Ascending aorta (tissue), 2 donors: Measurements from ENCODE around the gene H6PD. TPM values are rescaled to one million over a fixed set of nuclear protein-coding genes. Genes with fewer than 3 reads are reported as not detected.

Source experiments
- DNase-seq, 2 donors: peaks; one replicate each; pipeline ENCODE4 v3.0.0-alpha.2; 2019; ENCODE audit warnings: low spot score in 2 of 2
- H3K27ac ChIP-seq, 2 donors: fragments of 200-600 bp; sonication (generic); one replicate each; pipeline ENCODE4 v1.5.1; 2016 to 2017; ENCODE audit warnings: mild to moderate bottlenecking in 1 of 2
- H3K27me3 ChIP-seq: fragments of 200-600 bp; sonication (generic); one replicate; pipeline ENCODE4 v1.5.1; 2017
- H3K36me3 ChIP-seq, 2 donors: fragments of 200-600 bp; sonication (generic); one replicate each; pipeline ENCODE4 v1.5.1; 2016
- H3K4me1 ChIP-seq, 2 donors: fragments of 200-600 bp; sonication (generic); one replicate each; pipeline ENCODE4 v1.5.1; 2016 to 2017; ENCODE audit warnings: mild to moderate bottlenecking in 1 of 2
- H3K4me3 ChIP-seq, 2 donors: fragments of 200-600 bp; sonication (generic); one replicate each; pipeline ENCODE4 v1.5.1; 2016 to 2017; ENCODE audit warnings: mild to moderate bottlenecking in 1 of 2
- H3K9me3 ChIP-seq, 2 donors: fragments of 200-600 bp; sonication (generic); one replicate each; pipeline ENCODE4 v1.5.1; 2016
- CTCF ChIP-seq, 3 experiments: fragments of 200-600 bp in 2 of 3; fragments of 450-650 bp in 1 of 3; sonication (generic) in 2 of 3; IDR thresholded peaks; one replicate each; pipeline ENCODE4 v1.5.1; 2016 to 2019; ENCODE audit warnings: antibody characterized with exemption in 3 of 3, mild to moderate bottlenecking in 1 of 3, moderate library complexity in 1 of 3
- intact Hi-C: fragments of 100-400 bp; cut with DNase I; formaldehyde crosslinking; loops from one replicate; pipeline ENCODE4 v1.15.1; 2023
- total RNA-seq: library from RNA; depleted of rRNA; stranded (reverse); fragments of >200 nt; gene quantifications from one replicate; pipeline ENCODE4 v1.1.0, GENCODE V29; 2016

Gene H6PD
- total RNA-seq, 1 donor from 2014 or later = 56.8 TPM

GRCh38 chr1:9197186-9198099 lies 37.1 kb upstream of the H6PD start:
- Histone ChIP-seq H3K4me1 (peaks cover 12 to 16% of the 10 kb centered on the region in 2 donors), H3K36me3 (no peaks in the 10 kb centered on the region), H3K27ac (no peak overlapping the region), H3K9me3 (no peaks in the 10 kb centered on the region), H3K4me3 (peak overlapping the region in 1 of 2 donors; percentile 47), H3K27me3 (no peaks in the 10 kb centered on the region)
- TF ChIP-seq CTCF (IDR thresholded peaks at IDR 0.05) = no peak
- DNase-seq = no peak
- intact Hi-C loops = loop anchor here (1.0 to 10.0 kb wide), 2 partner anchors 16 to 283 kb away; no protein-coding TSS in a partner anchor

DNA sequence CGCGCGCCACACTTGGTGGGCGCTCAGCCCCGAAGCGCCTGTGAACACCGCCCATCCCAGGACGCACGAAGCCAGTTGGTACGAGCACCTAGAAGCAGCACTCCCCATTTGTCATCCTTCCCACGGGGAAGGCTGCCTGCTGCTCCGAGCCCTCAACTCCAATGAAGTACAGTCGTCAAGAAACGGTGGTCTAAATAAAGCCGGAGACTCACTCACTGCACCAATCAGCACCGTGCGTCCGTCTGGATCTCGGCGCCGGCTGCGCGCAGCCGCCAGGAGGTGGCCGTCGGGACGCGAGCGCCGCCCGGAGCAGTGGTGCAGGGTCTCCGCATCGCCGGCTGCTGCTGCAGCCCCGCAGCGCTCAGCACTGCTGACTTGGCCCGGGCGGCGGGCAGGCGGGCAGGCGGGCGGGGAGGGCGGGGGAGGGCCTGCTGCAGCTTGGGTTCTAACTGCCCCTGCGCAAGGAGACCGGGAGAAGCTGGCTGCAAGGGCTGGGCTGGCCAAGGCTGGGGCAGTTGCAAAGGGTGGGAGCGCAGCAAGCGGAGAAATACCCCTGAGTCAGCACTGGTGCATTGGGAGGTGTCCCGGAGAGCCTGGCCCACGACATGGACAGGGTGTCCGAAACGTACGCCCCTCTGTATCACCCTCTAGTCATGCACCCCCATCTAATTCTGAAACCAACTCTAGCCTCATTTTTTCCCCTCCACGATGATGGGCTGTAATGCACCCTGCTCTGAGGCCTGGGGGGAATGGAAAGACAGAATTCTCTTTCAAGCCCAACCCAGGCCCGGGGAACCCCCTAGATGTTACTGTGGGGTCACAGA lies 35.8 kb upstream of the H6PD start:
- H3K27me3 ChIP-seq = no peaks in the 10 kb centered on the region
- peak in 2 of 3 experiments; percentile 5 to 27 for TF ChIP-seq CTCF (IDR thresholded peaks at IDR 0.05)
- H3K9me3 ChIP-seq = no peaks in the 10 kb centered on the region
- no peak overlapping the region for H3K27ac ChIP-seq
- no peak for DNase-seq
- H3K36me3 ChIP-seq = no peaks in the 10 kb centered on the region
- intact Hi-C loops = loop anchor here (1.0 to 10.0 kb wide), 2 partner anchors 17 to 284 kb away; no protein-coding TSS in a partner anchor
- H3K4me3 ChIP-seq = peak overlapping the region; percentile 27 to 47
- peaks cover 14 to 17% of the 10 kb centered on the region in 2 donors for H3K4me1 ChIP-seq

DNA sequence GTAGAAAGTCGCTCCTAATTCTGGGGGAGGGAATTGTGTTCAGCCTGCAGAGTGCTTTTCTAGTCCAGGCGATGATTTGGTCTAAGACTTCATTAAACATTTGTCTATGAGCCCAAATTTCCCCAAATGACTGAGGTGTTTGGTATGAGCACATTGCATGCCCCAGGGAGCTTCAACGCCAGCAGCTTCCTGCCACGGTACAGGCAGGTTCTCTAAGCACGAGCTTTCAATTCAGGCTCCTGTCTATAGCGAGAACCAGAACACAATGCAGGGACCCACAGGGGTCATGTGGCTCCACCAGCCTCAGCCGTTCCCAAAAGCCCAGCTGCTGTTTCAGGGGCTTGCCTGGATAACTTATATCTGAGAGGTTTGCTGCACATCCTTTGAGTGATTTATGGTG lies 34.1 kb upstream of the H6PD start:
- Histone ChIP-seq H3K36me3 (no peaks in the 10 kb centered on the region), H3K9me3 (no peaks in the 10 kb centered on the region), H3K4me3 (no peak overlapping the region), H3K4me1 (peaks cover 14 to 17% of the 10 kb centered on the region in 2 donors), H3K27ac (no peak overlapping the region), H3K27me3 (no peaks in the 10 kb centered on the region)
- intact Hi-C loops = loop anchor here (2.0 to 5.0 kb wide), 2 partner anchors 26 to 47 kb away; no protein-coding TSS in a partner anchor
- TF ChIP-seq CTCF (IDR thresholded peaks at IDR 0.05) = no peak
- DNase-seq = no peak

DNA sequence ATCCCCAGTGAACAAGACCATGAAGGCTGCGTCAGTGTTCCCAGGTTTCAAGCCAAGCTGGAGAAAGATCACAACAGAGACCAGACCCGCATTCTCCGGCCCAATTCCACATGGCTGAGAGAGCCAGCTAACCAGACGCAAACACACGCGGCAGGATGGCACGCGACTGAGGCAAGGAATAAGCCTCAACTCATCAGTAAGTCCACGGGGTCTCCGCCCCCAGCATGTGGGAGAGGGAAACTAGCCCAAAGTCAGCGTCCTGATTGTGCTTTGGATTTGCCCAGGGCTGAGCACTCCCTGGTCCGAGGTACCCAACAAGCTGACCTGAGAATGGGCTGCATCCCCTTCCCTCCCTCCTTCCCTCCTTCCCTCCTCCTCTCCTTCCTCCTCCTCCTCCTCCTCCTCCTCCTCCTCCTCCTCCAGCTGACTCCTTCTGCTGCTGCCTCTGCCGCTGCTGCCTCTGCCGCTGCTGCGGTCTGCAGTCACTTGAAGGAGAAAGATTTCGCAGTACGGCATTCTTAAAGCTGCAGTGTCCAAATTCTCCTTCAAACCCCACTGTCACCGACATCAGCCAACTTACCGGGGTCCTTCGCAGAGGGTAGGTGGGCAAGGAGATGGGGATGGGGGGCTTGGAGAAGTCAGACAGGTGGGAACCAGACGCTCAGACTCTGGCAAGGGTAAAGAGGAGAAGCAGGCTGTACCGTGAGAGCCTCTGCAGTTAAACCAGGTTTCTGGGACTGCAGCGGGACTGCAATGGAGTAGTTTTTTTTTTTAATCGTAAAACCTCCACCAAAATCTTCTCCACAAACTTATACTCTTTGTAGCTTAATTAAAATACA lies 33.0 kb upstream of the H6PD start:
- peak overlapping the region; percentile 48 to 64 for H3K4me3 ChIP-seq
- intact Hi-C loops = loop anchor here (2.0 to 5.0 kb wide), 2 partner anchors 25 to 46 kb away; no protein-coding TSS in a partner anchor
- peaks cover 14% of the 10 kb centered on the region in 2 donors for H3K4me1 ChIP-seq
- no peak for TF ChIP-seq CTCF (IDR thresholded peaks at IDR 0.05)
- H3K36me3 ChIP-seq = no peaks in the 10 kb centered on the region
- no peak for DNase-seq
- no peaks in the 10 kb centered on the region for H3K27me3 ChIP-seq
- no peaks in the 10 kb centered on the region for H3K9me3 ChIP-seq
- peak overlapping the region in 1 of 2 donors; percentile 19 for H3K27ac ChIP-seq
